NCI-H1105 (cell line): ENCODE data around the gene HSDL2.
"Not testable (repeated sequence)": the region's sequence is repeated elsewhere in the genome, so short reads cannot be mapped to it uniquely, and the experiment has no call there.

Source experiments
- DNase-seq: peaks from one replicate; lab custom pipeline; 2025; lab: John Stamatoyannopoulos, UW

HSDL2 gene

GRCh38 chr9:112380102-112380824 is at the start of gene HSDL2:
TSS of gene HSDL2 (plus strand) at chr9:112380108. CDS start at chr9:112380164, 56 bp downstream.
- no peak for DNase-seq

- no peak for DNase-seq
Observed at GRCh38 chr9:112331674-112331952, 48.3 kb upstream of the HSDL2 start.

GRCh38 chr9:112332214-112332613 is 47.7 kb upstream of the HSDL2 start:
- no peak for DNase-seq

GRCh38 chr9:112332674-112332976 is 47.3 kb upstream of the HSDL2 start:
- peak; percentile 38 for DNase-seq

- DNase-seq, result no peak
Observed at GRCh38 chr9:112332977-112333638, 46.8 kb upstream of the HSDL2 start, which contains the start of gene PTBP3. TSS of gene PTBP3 (minus strand) at chr9:112333619. CDS start at chr9:112297865, 35,754 bp downstream.

GRCh38 chr9:112333639-112334431 is 46.1 kb upstream of the HSDL2 start:
- peak; percentile 88 for DNase-seq

GRCh38 chr9:112334432-112334841 is 45.5 kb upstream of the HSDL2 start:
- no peak for DNase-seq

- no peak for DNase-seq
Observed at GRCh38 chr9:112337547-112337946, 42.4 kb upstream of the HSDL2 start.

GRCh38 chr9:112338561-112338960 is 41.3 kb upstream of the HSDL2 start:
- DNase-seq, result no peak

GRCh38 chr9:112339886-112340285 is 40.0 kb upstream of the HSDL2 start:
- DNase-seq, result no peak

GRCh38 chr9:112341730-112342129 is 38.2 kb upstream of the HSDL2 start:
- DNase-seq, result no peak

GRCh38 chr9:112348257-112349007 is 31.5 kb upstream of the HSDL2 start:
- DNase-seq, result no peak

- no peak for DNase-seq
Observed at GRCh38 chr9:112349008-112349333, 30.9 kb upstream of the HSDL2 start.

GRCh38 chr9:112351184-112351583 is 28.7 kb upstream of the HSDL2 start:
- no peak for DNase-seq

- no peak for DNase-seq
Observed at GRCh38 chr9:112352209-112352608, 27.7 kb upstream of the HSDL2 start.

- no peak for DNase-seq
Observed at GRCh38 chr9:112354081-112354743, 25.7 kb upstream of the HSDL2 start.

- no peak for DNase-seq
Observed at GRCh38 chr9:112355427-112355897, 24.4 kb upstream of the HSDL2 start.

- DNase-seq, result no peak
Observed at GRCh38 chr9:112360047-112360804, 19.7 kb upstream of the HSDL2 start.

GRCh38 chr9:112361601-112362000 is 18.3 kb upstream of the HSDL2 start:
- no peak for DNase-seq

- DNase-seq, result no peak
Observed at GRCh38 chr9:112364761-112365160, 15.1 kb upstream of the HSDL2 start.

- not testable (repeated sequence) for DNase-seq
Observed at GRCh38 chr9:112365257-112365656, 14.7 kb upstream of the HSDL2 start.
